ENCODE results near the gene LRRD1. TPM values are rescaled to one million over a fixed set of nuclear protein-coding genes. Genes with fewer than 3 reads are reported as not detected.

The LRRD1 gene
- total and polyA plus RNA-seq, 2 of the 8 experiments (the other 6 are each of a cell fraction or from before 2014, with no cell fraction given) = not detected

DNA sequence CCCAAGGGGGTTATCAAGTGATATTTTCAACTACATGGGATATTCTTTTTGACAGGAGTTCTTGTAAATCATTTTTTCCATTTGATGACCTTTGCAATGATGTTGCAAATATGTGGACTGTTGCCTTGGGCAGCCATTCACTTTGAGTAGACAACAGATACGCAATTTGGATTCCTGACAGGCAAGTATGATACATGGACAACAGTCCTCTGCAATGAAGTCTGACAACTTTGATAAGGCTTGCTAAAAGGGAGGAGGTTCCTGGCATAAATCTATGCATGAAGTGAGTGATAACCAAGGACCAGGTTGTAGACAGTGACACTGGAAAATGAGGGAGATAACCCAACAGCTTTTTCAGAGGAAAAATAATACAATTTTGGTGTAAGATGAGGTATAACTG is 17.7 kb downstream of the LRRD1 start:
- Histone ChIP-seq H3K79me1 (ENCODE audit: low read depth, low read length) (no peaks in the 10 kb centered on the region), H3K14ac (ENCODE audit: insufficient read length) (no peak overlapping the region), H4K8ac (ENCODE audit: extremely low read depth, insufficient read depth, low read length) (no peak overlapping the region), H3K23me2 (ENCODE audit: low read depth, low read length) (no peaks in the 10 kb centered on the region), H3K23ac (ENCODE audit: insufficient read length) (no peak overlapping the region), H3K36me3 (ENCODE audit: control insufficient read depth in 2 of 4, insufficient read depth in 4 of 4, low read length in 3 of 4) (no peaks in the 10 kb centered on the region), H3K9me3 (ENCODE audit: insufficient read depth in 2 of 2, low read depth in 1 of 2, low read length in 1 of 2) (no peaks in the 10 kb centered on the region), H3K4ac (replicated peaks; ENCODE audit: insufficient read length, low read depth, low read length) (no peak overlapping the region), H2AFZ (ENCODE audit: low read length) (no peak overlapping the region), H2BK15ac (ENCODE audit: low read length) (no peak overlapping the region), H2BK120ac (replicated peaks; ENCODE audit: low read depth, low read length) (no peak overlapping the region), H3K56ac (replicated peaks; ENCODE audit: insufficient read length, low read depth, low read length) (no peak overlapping the region), H3K18ac (ENCODE audit: extremely low read depth, low read length) (no peak overlapping the region), H4K91ac (replicated peaks; ENCODE audit: insufficient read length, low read length) (no peak overlapping the region), H3K4me1 (replicated peaks in 1 of 4; ENCODE audit: control insufficient read depth in 3 of 4, insufficient read depth in 4 of 4, low read length in 3 of 4) (no peaks in the 10 kb centered on the region), H3K79me2 (ENCODE audit: control insufficient read depth in 1 of 2, insufficient read depth in 2 of 2, low read length in 2 of 2) (no peaks in the 10 kb centered on the region), H3K9ac (replicated peaks in 1 of 4; ENCODE audit: extremely low read depth in 1 of 4, low read depth in 3 of 4, low read length in 3 of 4) (no peak overlapping the region), H2AK5ac (ENCODE audit: low read depth, low read length) (no peak overlapping the region), H4K5ac (ENCODE audit: insufficient read length, low read depth, low read length) (no peak overlapping the region), H2BK5ac (ENCODE audit: low read depth, low read length) (no peak overlapping the region), H2BK20ac (ENCODE audit: low read length) (no peak overlapping the region), H3K27ac (ENCODE audit: low read depth, low read length) (no peak overlapping the region), H3K4me2 (ENCODE audit: insufficient read depth in 1 of 2, low read depth in 2 of 2, low read length in 2 of 2) (no peak overlapping the region), H4K20me1 (replicated peaks in 1 of 2; ENCODE audit: control insufficient read depth in 1 of 2, insufficient read depth in 2 of 2, low read length in 2 of 2) (no peaks in the 10 kb centered on the region), H3K27me3 (replicated peaks in 1 of 4; ENCODE audit: control insufficient read depth in 3 of 4, extremely low read depth in 1 of 4, insufficient read depth in 3 of 4, low read length in 3 of 4) (no peaks in the 10 kb centered on the region), H3K4me3 (ENCODE audit: extremely low read depth in 1 of 4, insufficient read depth in 2 of 4, low read depth in 3 of 4, low read length in 4 of 4) (no peak overlapping the region), H2BK12ac (ENCODE audit: low read depth, low read length) (no peak overlapping the region)
- ChIA-PET POLR2A (ENCODE audit: partially characterized antibody) (no interaction called here), CTCF (ENCODE audit: partially characterized antibody) (interaction anchor here (0.9 to 1.6 kb wide), 3 partner anchors 13 to 28 kb away, joined by 3 read pairs; partner anchors contain the start of gene LRRD1)
- TF ChIP-seq CHD2 (IDR thresholded peaks at IDR 0.05; ENCODE audit: low read length) (no peak), TBP (IDR thresholded peaks at IDR 0.05; ENCODE audit: low read depth, low read length) (no peak), GABPA (IDR thresholded peaks at IDR 0.05; ENCODE audit: borderline replicate concordance, insufficient read depth, low read length) (no peak), EP300 (IDR thresholded peaks at IDR 0.05; ENCODE audit: borderline replicate concordance in 1 of 2, low read depth in 2 of 2, low read length in 2 of 2) (no peak), KDM4A (IDR thresholded peaks at IDR 0.05; ENCODE audit: low read depth, low read length, severe bottlenecking) (no peak), POLR2AphosphoS5 (IDR thresholded peaks at IDR 0.05; ENCODE audit: low read depth, low read length) (no peak), POU5F1 (IDR thresholded peaks at IDR 0.05; ENCODE audit: low read depth, low read length) (no peak)
- TF ChIP-seq, protein P1, sequence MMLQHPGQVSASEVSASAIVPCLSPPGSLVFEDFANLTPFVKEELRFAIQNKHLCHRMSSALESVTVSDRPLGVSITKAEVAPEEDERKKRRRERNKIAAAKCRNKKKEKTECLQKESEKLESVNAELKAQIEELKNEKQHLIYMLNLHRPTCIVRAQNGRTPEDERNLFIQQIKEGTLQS (IDR thresholded peaks at IDR 0.05; ENCODE audit: insufficient read depth, low read depth, low read length) = no peak
- TF ChIP-seq, protein P2, sequence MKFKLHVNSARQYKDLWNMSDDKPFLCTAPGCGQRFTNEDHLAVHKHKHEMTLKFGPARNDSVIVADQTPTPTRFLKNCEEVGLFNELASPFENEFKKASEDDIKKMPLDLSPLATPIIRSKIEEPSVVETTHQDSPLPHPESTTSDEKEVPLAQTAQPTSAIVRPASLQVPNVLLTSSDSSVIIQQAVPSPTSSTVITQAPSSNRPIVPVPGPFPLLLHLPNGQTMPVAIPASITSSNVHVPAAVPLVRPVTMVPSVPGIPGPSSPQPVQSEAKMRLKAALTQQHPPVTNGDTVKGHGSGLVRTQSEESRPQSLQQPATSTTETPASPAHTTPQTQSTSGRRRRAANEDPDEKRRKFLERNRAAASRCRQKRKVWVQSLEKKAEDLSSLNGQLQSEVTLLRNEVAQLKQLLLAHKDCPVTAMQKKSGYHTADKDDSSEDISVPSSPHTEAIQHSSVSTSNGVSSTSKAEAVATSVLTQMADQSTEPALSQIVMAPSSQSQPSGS (IDR thresholded peaks at IDR 0.05; ENCODE audit: low read length) = no peak
- no peak for FAIRE-seq
- DNase-seq (ENCODE audit: low read depth in 1 of 2, low spot score in 2 of 2) = no peak
- whole genome bisulfite sequencing, 2 experiments (ENCODE audit: extremely low coverage in 1 of 2, insufficient coverage in 1 of 2, insufficient read length in 1 of 2, insufficient replicate concordance in 2 of 2, low coverage in 1 of 2, low lambda C conversion rate in 2 of 2, missing lambda C conversion rate in 1 of 2) = 89% methylated on average over 1 of the region's 1 CpG; no CpG with 5 or more reads in 1 of the 2 experiments
